ENCODE results near the gene C14orf180. TPM values are rescaled to one million over a fixed set of nuclear protein-coding genes. Genes with fewer than 3 reads are reported as not detected.
"Not testable (repeated sequence)": the region's sequence is repeated elsewhere in the genome, so short reads cannot be mapped to it uniquely, and the experiment has no call there.

The C14orf180 gene
- total RNA-seq, 1 donor = not detected

GRCh38 chr14:104577426-104577825 is 2.1 kb upstream of the C14orf180 start:
- Histone ChIP-seq H3K4me1 (ENCODE audit: insufficient read depth, low read length) (no peaks in the 10 kb centered on the region), H3K9me3 (ENCODE audit: low read depth, low read length) (no peaks in the 10 kb centered on the region), H3K27me3 (ENCODE audit: insufficient read depth, low read length) (no peaks in the 10 kb centered on the region), H3K4me3 (ENCODE audit: low read length) (no peak overlapping the region)

DNA sequence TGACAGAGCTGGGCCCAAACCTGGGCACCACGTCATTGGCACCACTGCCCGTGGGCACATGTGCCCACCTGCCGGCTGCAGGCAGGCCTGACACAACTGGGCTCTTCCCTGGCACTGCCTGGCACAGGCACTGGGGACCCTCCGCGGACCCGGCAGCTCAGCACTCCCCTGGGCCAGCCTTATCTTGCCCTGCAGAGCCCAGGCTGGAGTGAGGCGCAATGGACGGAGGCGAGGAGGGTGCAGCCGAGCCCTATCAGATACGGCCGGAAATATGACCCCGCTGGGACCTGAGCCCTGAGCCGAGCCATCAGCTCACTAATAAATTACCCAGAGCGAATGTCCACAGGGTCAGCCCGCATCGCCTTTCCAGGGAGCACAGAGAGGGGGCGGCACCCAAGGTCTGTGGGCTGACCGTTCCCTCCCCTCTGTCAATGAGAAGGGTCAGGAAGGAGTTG is 1.7 kb upstream of the C14orf180 start:
- Histone ChIP-seq H3K9me3 (ENCODE audit: low read depth, low read length) (no peaks in the 10 kb centered on the region), H3K27me3 (ENCODE audit: insufficient read depth, low read length) (no peaks in the 10 kb centered on the region), H3K4me1 (ENCODE audit: insufficient read depth, low read length) (no peaks in the 10 kb centered on the region), H3K4me3 (ENCODE audit: low read length) (no peak overlapping the region)

DNA sequence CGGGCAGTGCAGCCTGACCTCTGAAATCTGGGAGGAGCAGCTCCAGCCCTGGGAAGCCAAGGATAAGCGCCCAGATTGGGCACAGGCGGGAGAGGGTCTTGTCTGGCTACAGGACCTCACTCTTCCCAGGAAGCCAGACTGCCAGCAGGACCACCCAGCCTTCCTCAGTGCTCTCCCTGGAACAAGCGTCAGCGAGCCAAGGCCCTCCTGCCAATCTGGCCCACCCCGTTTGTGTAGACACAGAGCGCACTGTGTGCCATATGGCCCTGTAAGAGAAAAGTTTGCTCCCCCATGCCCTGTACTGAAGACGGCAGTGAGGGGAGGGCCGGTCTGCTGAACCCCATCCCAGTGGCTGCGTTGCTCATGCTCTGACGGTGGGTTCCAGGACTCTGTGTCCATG is 1.2 kb upstream of the C14orf180 start:
- H3K4me3 ChIP-seq (ENCODE audit: low read length) = no peak overlapping the region
- no peaks in the 10 kb centered on the region for H3K27me3 ChIP-seq (ENCODE audit: insufficient read depth, low read length)
- no peaks in the 10 kb centered on the region for H3K4me1 ChIP-seq (ENCODE audit: insufficient read depth, low read length)
- no peaks in the 10 kb centered on the region for H3K9me3 ChIP-seq (ENCODE audit: low read depth, low read length)

- not testable (repeated sequence) for H3K4me1 ChIP-seq (ENCODE audit: insufficient read depth, low read length); H3K4me3 ChIP-seq (ENCODE audit: low read length); H3K9me3 ChIP-seq (ENCODE audit: low read depth, low read length); H3K27me3 ChIP-seq (ENCODE audit: insufficient read depth, low read length)
These were observed 375 bp downstream of the C14orf180 start for GRCh38 chr14:104579939-104580338.

DNA sequence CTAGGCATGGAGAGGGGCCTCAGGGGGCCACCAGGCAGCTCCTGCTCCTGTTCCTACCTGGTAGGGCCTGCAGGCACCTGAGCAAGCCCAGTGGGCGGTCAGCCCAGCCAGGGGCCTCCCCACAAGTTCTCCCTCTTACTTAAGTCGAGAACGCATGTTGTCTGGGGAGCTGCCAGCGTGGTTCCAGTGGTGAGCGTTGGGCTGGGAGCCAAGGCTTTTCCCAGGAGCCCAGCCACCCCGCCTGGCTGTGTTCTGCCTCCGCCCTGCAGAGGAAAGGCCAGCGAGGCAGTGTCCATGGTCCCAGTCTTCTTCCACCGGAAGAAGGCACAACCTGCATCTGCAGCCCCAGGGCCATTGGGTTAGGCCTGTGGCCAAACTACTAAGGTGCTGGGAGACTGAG is 1.4 kb downstream of the C14orf180 start:
- Histone ChIP-seq H3K4me3 (ENCODE audit: low read length) (no peak overlapping the region), H3K9me3 (ENCODE audit: low read depth, low read length) (no peaks in the 10 kb centered on the region), H3K4me1 (ENCODE audit: insufficient read depth, low read length) (no peaks in the 10 kb centered on the region), H3K27me3 (ENCODE audit: insufficient read depth, low read length) (no peaks in the 10 kb centered on the region)

DNA sequence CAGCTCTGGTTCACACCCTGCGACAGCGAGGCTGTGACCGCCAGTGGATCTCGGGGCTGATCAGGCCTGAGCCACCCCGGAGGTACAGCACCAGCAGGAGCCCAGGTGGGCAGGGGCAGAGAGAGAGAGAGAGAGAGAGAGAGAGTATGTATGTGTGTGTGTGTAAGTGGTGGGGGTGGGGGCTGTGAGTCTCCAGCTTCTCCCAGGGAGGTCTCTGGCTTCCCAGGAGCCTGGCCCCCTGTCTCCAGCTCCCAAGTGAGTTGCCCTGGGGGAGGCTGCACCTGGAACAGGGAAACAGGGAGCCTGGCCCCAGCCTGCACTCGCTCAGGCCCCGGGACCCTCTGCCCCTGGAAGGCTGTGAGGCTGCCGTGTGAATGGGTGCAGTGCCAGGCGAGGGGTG is 2.0 kb downstream of the C14orf180 start:
- Histone ChIP-seq H3K4me1 (ENCODE audit: insufficient read depth, low read length) (no peaks in the 10 kb centered on the region), H3K9me3 (ENCODE audit: low read depth, low read length) (no peaks in the 10 kb centered on the region), H3K27me3 (ENCODE audit: insufficient read depth, low read length) (no peaks in the 10 kb centered on the region)

GRCh38 chr14:104582005-104582404 is 2.4 kb downstream of the C14orf180 start:
- no peaks in the 10 kb centered on the region for H3K4me1 ChIP-seq (ENCODE audit: insufficient read depth, low read length)
- no peak overlapping the region for H3K4me3 ChIP-seq (ENCODE audit: low read length)
- no peaks in the 10 kb centered on the region for H3K27me3 ChIP-seq (ENCODE audit: insufficient read depth, low read length)
- H3K9me3 ChIP-seq (ENCODE audit: low read depth, low read length) = no peaks in the 10 kb centered on the region

More for the DNA sequence above, 2.0 kb downstream of the C14orf180 start:
- H3K4me3 ChIP-seq (ENCODE audit: low read length) = no peak overlapping the region

DNA sequence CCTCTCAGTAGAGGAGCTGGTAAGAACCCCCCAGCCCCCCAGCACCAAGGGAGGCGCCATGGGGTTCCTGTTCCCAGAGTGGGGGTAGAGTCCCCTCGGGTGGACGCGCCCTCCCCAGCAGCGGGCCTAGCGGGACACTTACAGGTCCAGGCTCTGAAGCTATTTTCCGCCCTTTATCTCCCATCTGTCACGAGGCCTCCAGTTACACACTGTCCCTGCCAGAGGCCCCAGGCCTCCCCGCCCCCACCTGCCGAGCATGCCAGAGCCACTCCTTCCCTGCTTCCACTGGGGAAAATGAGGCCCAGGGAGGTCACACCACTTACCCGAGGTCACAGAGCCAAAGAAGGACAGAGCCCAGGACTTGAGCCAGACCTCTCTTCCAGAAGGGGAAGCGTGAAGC is 3.1 kb downstream of the C14orf180 start:
- H3K4me3 ChIP-seq (ENCODE audit: low read length) = no peak overlapping the region
- H3K9me3 ChIP-seq (ENCODE audit: low read depth, low read length) = no peaks in the 10 kb centered on the region
- H3K27me3 ChIP-seq (ENCODE audit: insufficient read depth, low read length) = no peaks in the 10 kb centered on the region
- no peaks in the 10 kb centered on the region for H3K4me1 ChIP-seq (ENCODE audit: insufficient read depth, low read length)

GRCh38 chr14:104583424-104584306 is 4.1 kb downstream of the C14orf180 start:
- H3K27me3 ChIP-seq (ENCODE audit: insufficient read depth, low read length) = no peaks in the 10 kb centered on the region
- H3K4me1 ChIP-seq (ENCODE audit: insufficient read depth, low read length) = no peaks in the 10 kb centered on the region
- H3K9me3 ChIP-seq (ENCODE audit: low read depth, low read length) = no peaks in the 10 kb centered on the region

GRCh38 chr14:104584557-104584956 is 5.0 kb downstream of the C14orf180 start:
- no peaks in the 10 kb centered on the region for H3K4me1 ChIP-seq (ENCODE audit: insufficient read depth, low read length)
- no peaks in the 10 kb centered on the region for H3K27me3 ChIP-seq (ENCODE audit: insufficient read depth, low read length)
- H3K4me3 ChIP-seq (ENCODE audit: low read length) = no peak overlapping the region
- H3K9me3 ChIP-seq (ENCODE audit: low read depth, low read length) = no peaks in the 10 kb centered on the region

More at GRCh38 chr14:104583424-104584306, 4.1 kb downstream of the C14orf180 start:
- H3K4me3 ChIP-seq (ENCODE audit: low read length) = no peak overlapping the region

- no peaks in the 10 kb centered on the region for H3K27me3 ChIP-seq (ENCODE audit: insufficient read depth, low read length)
- H3K4me3 ChIP-seq (ENCODE audit: low read length) = no peak overlapping the region
- no peaks in the 10 kb centered on the region for H3K4me1 ChIP-seq (ENCODE audit: insufficient read depth, low read length)
- no peaks in the 10 kb centered on the region for H3K9me3 ChIP-seq (ENCODE audit: low read depth, low read length)
These were observed 6.6 kb downstream of the C14orf180 start for GRCh38 chr14:104585966-104586697.

GRCh38 chr14:104586832-104587620 is 7.5 kb downstream of the C14orf180 start:
- Histone ChIP-seq H3K9me3 (ENCODE audit: low read depth, low read length) (no peaks in the 10 kb centered on the region), H3K4me3 (ENCODE audit: low read length) (no peak overlapping the region), H3K4me1 (ENCODE audit: insufficient read depth, low read length) (no peaks in the 10 kb centered on the region), H3K27me3 (ENCODE audit: insufficient read depth, low read length) (no peaks in the 10 kb centered on the region)

GRCh38 chr14:104587641-104588040 is 8.1 kb downstream of the C14orf180 start:
- Histone ChIP-seq H3K4me1 (ENCODE audit: insufficient read depth, low read length) (no peaks in the 10 kb centered on the region), H3K27me3 (ENCODE audit: insufficient read depth, low read length) (no peaks in the 10 kb centered on the region), H3K9me3 (ENCODE audit: low read depth, low read length) (no peaks in the 10 kb centered on the region), H3K4me3 (ENCODE audit: low read length) (no peak overlapping the region)

- Histone ChIP-seq H3K4me1 (ENCODE audit: insufficient read depth, low read length) (no peaks in the 10 kb centered on the region), H3K27me3 (ENCODE audit: insufficient read depth, low read length) (no peaks in the 10 kb centered on the region), H3K4me3 (ENCODE audit: low read length) (no peak overlapping the region), H3K9me3 (ENCODE audit: low read depth, low read length) (no peaks in the 10 kb centered on the region)
These were observed 8.7 kb downstream of the C14orf180 start for GRCh38 chr14:104588066-104588857.
